CD14-positive monocyte (primary cell): ENCODE measurements around the gene ARL15. TPM values are rescaled to one million over a fixed set of nuclear protein-coding genes. Genes with fewer than 3 reads are reported as not detected.

Experiments used
- DNase-seq, 3 donors: peaks; one replicate each; pipeline ENCODE4 v3.0.0-alpha.2; 2011 to 2022
- H2AFZ ChIP-seq: 2 replicates; pipeline ENCODE4 v1.6.0; 2012; ENCODE audit warnings: mild to moderate bottlenecking, low read depth, low read length, inconsistent platforms; ENCODE audit not compliant: insufficient read depth, poor library complexity, severe bottlenecking
- H3K27ac ChIP-seq, 2 donors: 1 replicate in 1 of 2; 2 replicates in 1 of 2; pipeline ENCODE4 v1.5.1; 2012 to 2013; ENCODE audit warnings: low read length in 2 of 2, control low read depth in 1 of 2, inconsistent platforms in 1 of 2, low read depth in 1 of 2, mild to moderate bottlenecking in 1 of 2
- H3K27me3 ChIP-seq, 2 donors: one replicate each; pipeline versions ENCODE4 v1.6.0 to v1.6.1; 2011 to 2013; ENCODE audit warnings: low read length in 2 of 2; ENCODE audit not compliant: control insufficient read depth in 2 of 2, insufficient read depth in 2 of 2
- H3K36me3 ChIP-seq, 2 donors: replicated peaks in 1 of 2; 1 replicate in 1 of 2; 2 replicates in 1 of 2; pipeline versions ENCODE4 v1.5.1 to v1.6.1; 2012 to 2013; ENCODE audit warnings: low read length in 2 of 2, control low read depth in 1 of 2, inconsistent platforms in 1 of 2, mild to moderate bottlenecking in 1 of 2; ENCODE audit not compliant: insufficient read depth in 2 of 2, control insufficient read depth in 1 of 2
- H3K4me1 ChIP-seq, 2 donors: 1 replicate in 1 of 2; 2 replicates in 1 of 2; pipeline versions ENCODE4 v1.5.1 to v1.6.1; 2012 to 2013; ENCODE audit warnings: low read length in 2 of 2, control low read depth in 1 of 2, inconsistent platforms in 1 of 2, mild to moderate bottlenecking in 1 of 2, moderate library complexity in 1 of 2; ENCODE audit not compliant: insufficient read depth in 2 of 2, control insufficient read depth in 1 of 2
- H3K4me2 ChIP-seq: replicated peaks from 2 replicates; pipeline ENCODE3; 2012; ENCODE audit warnings: low read length, moderate library complexity, mild to moderate bottlenecking; ENCODE audit not compliant: poor library complexity, severe bottlenecking; ENCODE audit errors: extremely low read depth
- H3K4me3 ChIP-seq, 3 experiments: fragments of 200-600 bp in 1 of 3; sonication (generic) in 1 of 3; replicated peaks in 1 of 3; 1 replicate in 2 of 3; 2 replicates in 1 of 3; pipeline ENCODE4 v1.5.1; 2011 to 2013; ENCODE audit warnings: low read length in 3 of 3, mild to moderate bottlenecking in 3 of 3, control low read depth in 2 of 3, low read depth in 2 of 3, inconsistent platforms in 1 of 3, moderate library complexity in 1 of 3
- H3K79me2 ChIP-seq: 2 replicates; pipeline ENCODE4 v1.6.0; 2012; ENCODE audit warnings: mild to moderate bottlenecking, control low read depth, inconsistent platforms, low read length, moderate library complexity; ENCODE audit not compliant: insufficient read depth
- H3K9ac ChIP-seq: 2 replicates; pipeline ENCODE4 v1.6.0; 2017; ENCODE audit warnings: low read length, mild to moderate bottlenecking; ENCODE audit not compliant: insufficient read depth, poor library complexity, severe bottlenecking
- H3K9me3 ChIP-seq, 2 donors: replicated peaks in 1 of 2; 1 replicate in 1 of 2; 2 replicates in 1 of 2; pipeline versions ENCODE4 v1.5.1 to v1.6.1; 2012 to 2013; ENCODE audit warnings: low read length in 2 of 2, control low read depth in 1 of 2; ENCODE audit not compliant: control insufficient read depth in 1 of 2, insufficient read depth in 1 of 2
- H4K20me1 ChIP-seq: 2 replicates; pipeline ENCODE4 v1.6.0; 2012; ENCODE audit warnings: mild to moderate bottlenecking, low read length, control low read depth, moderate library complexity; ENCODE audit not compliant: insufficient read depth
- H3K27ac Mint-ChIP-seq, 7 donors: one replicate each; pipeline ENCODE4 v1.8.0; 2020; ENCODE audit warnings: mild to moderate bottlenecking in 7 of 7, mixed read lengths in 7 of 7, moderate library complexity in 6 of 7, inconsistent platforms in 2 of 7
- H3K27me3 Mint-ChIP-seq, 3 donors: one replicate each; pipeline ENCODE4 v1.8.0; 2021 to 2022; ENCODE audit warnings: low read depth in 3 of 3, mild to moderate bottlenecking in 3 of 3, mixed read lengths in 3 of 3, moderate library complexity in 3 of 3, inconsistent platforms in 1 of 3
- H3K36me3 Mint-ChIP-seq, 2 donors: one replicate each; pipeline ENCODE4 v1.8.0; 2020; ENCODE audit warnings: mixed read lengths in 2 of 2, inconsistent platforms in 1 of 2, mild to moderate bottlenecking in 1 of 2
- H3K4me1 Mint-ChIP-seq: one replicate; pipeline ENCODE4 v1.8.0; 2020; ENCODE audit warnings: mild to moderate bottlenecking, mixed read lengths
- H3K4me3 Mint-ChIP-seq, 2 donors: one replicate each; pipeline ENCODE4 v1.8.0; 2020; ENCODE audit warnings: mild to moderate bottlenecking in 2 of 2, mixed read lengths in 2 of 2, moderate library complexity in 1 of 2
- H3K9me3 Mint-ChIP-seq, 7 donors: one replicate each; pipeline ENCODE4 v1.8.0; 2020 to 2022; ENCODE audit warnings: mixed read lengths in 7 of 7, mild to moderate bottlenecking in 6 of 7, moderate library complexity in 6 of 7, inconsistent platforms in 2 of 7
- WGBS: methylation state at CpG from one replicate; pipeline ENCODE4 v1.1.5; 2013; ENCODE audit warnings: missing lambda C conversion rate; ENCODE audit not compliant: insufficient coverage; 5-methylcytosine and 5-hydroxymethylcytosine counted together
- intact Hi-C, 2 donors: fragments of 100-400 bp; cut with micrococcal nuclease; formaldehyde crosslinking; loops; one replicate each; pipeline versions ENCODE4 v1.15.0 to v1.15.1; 2023
- polyA plus RNA-seq, 3 donors: library from polyadenylated mRNA; depleted of rRNA in 1 of 3; unstranded in 2 of 3; stranded (reverse) in 1 of 3; fragments of 300-500 nt in 2 of 3; fragments of >200 nt in 1 of 3; fragmentation: Illumina TruSeq in 2 of 3; gene quantifications; 1 replicate in 2 of 3; 2 replicates in 1 of 3; pipeline ENCODE4 v1.2.3, GENCODE V29; 2012 to 2021
- TF ChIP-seq, protein P1 (sequence below): fragments of 200-600 bp; IDR thresholded peaks from one replicate; pipeline ENCODE4 v1.8.0; 2022; ENCODE audit warnings: antibody characterized with exemption, mild to moderate bottlenecking

Gene ARL15
- polyA plus RNA-seq, 3 donors = 10.5 to 27.6 (median 18.0) TPM

GRCh38 chr5:53936481-53937352 is 373.7 kb downstream of the ARL15 start:
- no peaks in the 10 kb centered on the region for H3K9me3 ChIP-seq
- H2AFZ ChIP-seq = no peak overlapping the region
- Mint-ChIP-seq H3K36me3 (peaks cover 4 to 17% of the 10 kb centered on the region in 2 donors), H3K27me3 (no peaks in the 10 kb centered on the region), H3K4me3 (no peak overlapping the region), H3K27ac (no peak overlapping the region), H3K9me3 (peaks cover 0 to 5% (median 0%) of the 10 kb centered on the region in 7 donors), H3K4me1 (peaks cover 13% of the 10 kb centered on the region)
- TF ChIP-seq, protein P1, sequence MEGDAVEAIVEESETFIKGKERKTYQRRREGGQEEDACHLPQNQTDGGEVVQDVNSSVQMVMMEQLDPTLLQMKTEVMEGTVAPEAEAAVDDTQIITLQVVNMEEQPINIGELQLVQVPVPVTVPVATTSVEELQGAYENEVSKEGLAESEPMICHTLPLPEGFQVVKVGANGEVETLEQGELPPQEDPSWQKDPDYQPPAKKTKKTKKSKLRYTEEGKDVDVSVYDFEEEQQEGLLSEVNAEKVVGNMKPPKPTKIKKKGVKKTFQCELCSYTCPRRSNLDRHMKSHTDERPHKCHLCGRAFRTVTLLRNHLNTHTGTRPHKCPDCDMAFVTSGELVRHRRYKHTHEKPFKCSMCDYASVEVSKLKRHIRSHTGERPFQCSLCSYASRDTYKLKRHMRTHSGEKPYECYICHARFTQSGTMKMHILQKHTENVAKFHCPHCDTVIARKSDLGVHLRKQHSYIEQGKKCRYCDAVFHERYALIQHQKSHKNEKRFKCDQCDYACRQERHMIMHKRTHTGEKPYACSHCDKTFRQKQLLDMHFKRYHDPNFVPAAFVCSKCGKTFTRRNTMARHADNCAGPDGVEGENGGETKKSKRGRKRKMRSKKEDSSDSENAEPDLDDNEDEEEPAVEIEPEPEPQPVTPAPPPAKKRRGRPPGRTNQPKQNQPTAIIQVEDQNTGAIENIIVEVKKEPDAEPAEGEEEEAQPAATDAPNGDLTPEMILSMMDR = no peak
- no CpG with 5 or more reads among the region's 7 CpGs for whole genome bisulfite sequencing
- no peak overlapping the region for H3K4me3 ChIP-seq
- no peak overlapping the region for H3K27ac ChIP-seq
- peaks cover 6 to 15% of the 10 kb centered on the region in 2 donors for H3K4me1 ChIP-seq
- no peak overlapping the region for H3K9ac ChIP-seq
- no peak overlapping the region for H3K4me2 ChIP-seq
- H4K20me1 ChIP-seq = no peaks in the 10 kb centered on the region
- no peak for DNase-seq
- intact Hi-C loops = no loop called here
- no peaks in the 10 kb centered on the region for H3K27me3 ChIP-seq
- H3K36me3 ChIP-seq = no peaks in the 10 kb centered on the region
- H3K79me2 ChIP-seq = no peaks in the 10 kb centered on the region

GRCh38 chr5:53934151-53934820 is 376.1 kb downstream of the ARL15 start:
- Histone ChIP-seq H3K9ac (no peak overlapping the region), H3K4me1 (no peaks in the 10 kb centered on the region), H3K27me3 (no peaks in the 10 kb centered on the region), H3K4me3 (no peak overlapping the region), H3K9me3 (no peaks in the 10 kb centered on the region), H3K4me2 (no peak overlapping the region), H3K36me3 (no peaks in the 10 kb centered on the region), H4K20me1 (no peaks in the 10 kb centered on the region), H2AFZ (no peak overlapping the region), H3K79me2 (no peaks in the 10 kb centered on the region), H3K27ac (no peak overlapping the region)
- peaks cover 0 to 3% (median 0%) of the 10 kb centered on the region in 3 donors for H3K27me3 Mint-ChIP-seq
- intact Hi-C loops = no loop called here
- no peak overlapping the region for H3K4me3 Mint-ChIP-seq
- peaks cover 2% of the 10 kb centered on the region for H3K4me1 Mint-ChIP-seq
- TF ChIP-seq, protein P1 = no peak
- no peak for DNase-seq
- peaks cover 4 to 14% of the 10 kb centered on the region in 2 donors for H3K36me3 Mint-ChIP-seq
- no peak overlapping the region for H3K27ac Mint-ChIP-seq
- H3K9me3 Mint-ChIP-seq = peaks cover 0 to 5% (median 0%) of the 10 kb centered on the region in 7 donors
- WGBS = no CpG with 5 or more reads among the region's 4 CpGs
